Activated B cell treated with CpG ODN at 0.5 μM for 24 hours (primary cell): Measurements from ENCODE around the gene CARM1. TPM values are rescaled to one million over a fixed set of nuclear protein-coding genes. Genes with fewer than 3 reads are reported as not detected.

Experiments
- ATAC-seq: fragments of 200-7000 bp; cut with Tn5 transposase; one replicate; pipeline ENCODE4 v1.10.0; 2021; ENCODE audit warnings: low read depth, mild to moderate bottlenecking, moderate library complexity
- CTCF ChIA-PET: fragments of 350-600 bp; sonication (Branson Sonifier 250); formaldehyde crosslinking; loops from one replicate; lab custom pipeline; 2021; ENCODE audit warnings: antibody characterized with exemption; lab: Charles Lee
- POLR2A ChIA-PET: fragments of 350-600 bp; sonication (Branson Sonifier 250); formaldehyde crosslinking; loops from one replicate; lab custom pipeline; 2021; ENCODE audit warnings: antibody characterized with exemption; lab: Charles Lee
- DNase-seq: peaks from one replicate; pipeline ENCODE4 v3.0.0; 2022
- H3K27ac Mint-ChIP-seq: one replicate; pipeline ENCODE4 v1.8.0; 2020; ENCODE audit warnings: mixed read lengths
- H3K27me3 Mint-ChIP-seq: one replicate; pipeline ENCODE4 v1.8.0; 2021; ENCODE audit warnings: mixed read lengths
- H3K36me3 Mint-ChIP-seq: one replicate; pipeline ENCODE4 v1.8.0; 2021; ENCODE audit warnings: low read depth, mixed read lengths
- H3K4me1 Mint-ChIP-seq: one replicate; pipeline ENCODE4 v1.8.0; 2021; ENCODE audit warnings: mixed read lengths
- H3K4me3 Mint-ChIP-seq: one replicate; pipeline ENCODE4 v1.8.0; 2020; ENCODE audit warnings: mild to moderate bottlenecking, mixed read lengths
- H3K9me3 Mint-ChIP-seq: one replicate; pipeline ENCODE4 v1.8.0; 2020; ENCODE audit warnings: mixed read lengths
- CTCF ChIP-seq: fragments of 200-600 bp; IDR thresholded peaks from one replicate; pipeline ENCODE4 v1.8.0; 2022; ENCODE audit warnings: antibody characterized with exemption, mild to moderate bottlenecking
- intact Hi-C: fragments of 100-400 bp; cut with micrococcal nuclease; formaldehyde crosslinking; loops from one replicate; pipeline ENCODE4 v1.15.1; 2024
- total RNA-seq: library from RNA; stranded (reverse); gene quantifications from 2 replicates; pipeline ENCODE4 v1.2.3, GENCODE V29; 2022

CARM1 gene
- 32.3 and 39.1 TPM in 2 replicates for total RNA-seq

- Mint-ChIP-seq H3K27me3 (no peaks in the 10 kb centered on the region), H3K4me3 (peak within 1 kb of the TSS; percentile 83), H3K36me3 (peaks cover 2% of the 10 kb centered on the region), H3K9me3 (no peaks in the 10 kb centered on the region), H3K27ac (peak within 1 kb of the TSS; percentile 88), H3K4me1 (peaks cover 44% of the 10 kb centered on the region)
- intact Hi-C loops, result loop anchor here (1.0 to 10.0 kb wide), 9 partner anchors 35 to 1052 kb away; partner anchors contain the start of genes ANGPTL6, CDKN2D, FBXL12 and ILF3
- ATAC-seq, result peak; percentile 84
- ChIA-PET POLR2A (interaction anchor here (0.5 to 1.5 kb wide), 9 partner anchors 9 to 1082 kb away, joined by 3 to 7 read pairs (median 4); partner anchors contain the start of gene TMED1), CTCF (interaction anchor here (0.6 to 1.5 kb wide), 5 partner anchors 17 to 154 kb away, joined by 3 to 7 read pairs (median 5); partner anchors contain the start of genes DNM2 and TMED1)
- TF ChIP-seq CTCF, result no peak
- peak; percentile 100 for DNase-seq
These were observed at the start of gene CARM1 for GRCh38 chr19:10870955-10871603. CARM1 (plus strand) TSS chr19:10871553; CDS start chr19:10871703, 150 bp downstream.

- Mint-ChIP-seq H3K9me3 (no peaks in the 10 kb centered on the region), H3K4me1 (no peaks in the 10 kb centered on the region), H3K36me3 (peaks cover 73% of the 10 kb centered on the region), H3K27ac (no peak overlapping the region), H3K27me3 (no peaks in the 10 kb centered on the region), H3K4me3 (no peak overlapping the region)
- ChIA-PET POLR2A (no interaction called here), CTCF (interaction anchor here (1.3 kb wide), 1 partner anchor 106 kb away, joined by 3 read pairs; the partner anchor contains the start of gene DNM2)
- DNase-seq, result no peak
- intact Hi-C loops, result no loop called here
- ATAC-seq, result no peak
- TF ChIP-seq CTCF, result no peak
These were observed 47.7 kb upstream of the CARM1 start for GRCh38 chr19:10823690-10824089.

GRCh38 chr19:10826231-10826630 is 45.1 kb upstream of the CARM1 start:
- ATAC-seq, result no peak
- H3K9me3 Mint-ChIP-seq, result no peaks in the 10 kb centered on the region
- peaks cover 65% of the 10 kb centered on the region for H3K36me3 Mint-ChIP-seq
- H3K27ac Mint-ChIP-seq, result no peak overlapping the region
- TF ChIP-seq CTCF, result no peak
- POLR2A ChIA-PET, result interaction anchor here (0.7 kb wide), 1 partner anchor 114 kb away, joined by 3 read pairs; no protein-coding TSS in a partner anchor
- no peaks in the 10 kb centered on the region for H3K27me3 Mint-ChIP-seq
- H3K4me3 Mint-ChIP-seq, result no peak overlapping the region
- intact Hi-C loops, result no loop called here
- DNase-seq, result no peak
- no peaks in the 10 kb centered on the region for H3K4me1 Mint-ChIP-seq
- CTCF ChIA-PET, result no interaction called here

GRCh38 chr19:10826846-10827245 is 44.5 kb upstream of the CARM1 start:
- no peaks in the 10 kb centered on the region for H3K4me1 Mint-ChIP-seq
- H3K9me3 Mint-ChIP-seq, result no peaks in the 10 kb centered on the region
- no peak overlapping the region for H3K4me3 Mint-ChIP-seq
- H3K27me3 Mint-ChIP-seq, result no peaks in the 10 kb centered on the region
- ChIA-PET POLR2A (interaction anchor here (0.7 kb wide), 1 partner anchor 114 kb away, joined by 3 read pairs; no protein-coding TSS in a partner anchor), CTCF (interaction anchor here (0.6 kb wide), 1 partner anchor 183 kb away, joined by 3 read pairs; no protein-coding TSS in a partner anchor)
- no peak overlapping the region for H3K27ac Mint-ChIP-seq
- no peak for TF ChIP-seq CTCF
- peaks cover 66% of the 10 kb centered on the region for H3K36me3 Mint-ChIP-seq
- DNase-seq (no peak), ATAC-seq (no peak)
- intact Hi-C loops, result no loop called here
